Cerebellar nuclear complex (tissue), 1 donor: ENCODE results near the gene CDH4.

Experiments
- DNase-seq, 2 experiments: peaks; one replicate each; lab custom pipeline; 2025; lab: John Stamatoyannopoulos, UW

CDH4 gene

DNA sequence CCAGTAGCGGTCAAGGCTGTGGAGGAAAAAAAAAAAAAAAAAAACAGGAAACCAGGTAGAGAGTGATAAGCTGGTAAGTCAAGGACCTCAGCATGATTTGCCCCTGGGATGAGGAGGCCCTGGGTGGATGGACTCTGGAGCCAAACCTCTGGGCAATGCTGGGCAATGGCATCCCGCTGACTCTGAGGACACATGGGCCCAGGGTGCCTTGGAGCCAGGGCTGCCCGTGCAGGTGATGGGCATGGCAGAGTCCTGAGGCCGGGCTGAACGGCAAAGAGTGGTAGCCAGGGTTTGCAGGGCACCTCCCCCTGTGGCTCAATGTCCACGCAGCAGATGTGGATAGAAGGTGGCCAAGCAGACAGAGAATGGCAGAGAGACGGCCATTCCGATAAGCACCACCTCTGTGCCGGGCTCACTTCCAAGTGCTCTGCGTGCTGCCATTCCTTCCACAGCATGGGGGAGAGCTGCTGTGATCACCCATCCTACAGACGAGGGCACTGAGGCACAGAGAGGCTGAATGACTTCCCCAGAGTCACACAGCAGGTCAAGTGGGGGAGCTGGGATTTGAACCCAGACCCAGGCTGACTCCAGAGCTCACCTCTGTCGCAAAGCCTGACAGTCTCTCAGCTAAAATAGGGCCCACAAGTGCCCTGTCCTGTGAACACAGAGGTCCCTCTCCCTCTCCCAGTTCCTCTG is 353.9 kb downstream of the CDH4 start:
- no peak for DNase-seq

DNA sequence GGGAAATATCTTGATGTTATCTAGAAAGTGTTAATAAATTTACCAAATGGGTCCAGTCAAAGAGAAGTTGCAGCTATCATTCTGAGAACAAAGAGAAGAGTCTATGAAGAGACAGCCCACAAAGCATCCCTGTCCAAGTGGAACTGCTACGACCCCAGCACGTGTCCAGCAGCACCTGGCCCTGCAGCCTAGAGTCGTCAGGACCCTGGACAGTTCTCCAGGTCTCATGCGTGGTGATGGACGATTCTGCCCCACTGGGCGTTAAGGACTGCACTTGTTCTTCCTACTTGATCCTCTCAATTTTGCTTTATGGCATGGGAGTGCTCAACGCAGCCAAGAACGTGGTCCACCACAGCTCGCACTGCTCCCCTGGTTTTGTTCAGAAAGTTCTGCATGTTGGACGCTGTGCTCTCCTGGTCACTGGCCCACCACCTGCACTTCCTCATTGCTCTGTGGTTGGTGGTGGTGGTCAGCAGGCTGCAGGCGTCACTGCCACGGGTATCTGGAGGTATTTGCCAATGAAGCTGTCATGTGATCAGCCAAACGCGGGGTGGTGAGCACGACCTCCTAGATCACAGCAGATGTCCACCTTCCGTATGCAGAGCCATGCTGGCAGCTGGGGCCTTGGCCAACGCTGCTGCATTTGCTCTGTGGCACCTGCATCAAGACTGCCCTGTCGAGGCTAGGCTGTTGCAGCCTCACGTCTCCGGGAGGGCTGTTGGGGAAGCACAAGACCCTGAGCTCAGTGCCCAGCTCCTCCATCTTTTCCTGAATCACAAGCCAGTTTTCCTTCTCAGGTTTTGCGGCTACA is 356.4 kb downstream of the CDH4 start:
- no peak for DNase-seq

DNA sequence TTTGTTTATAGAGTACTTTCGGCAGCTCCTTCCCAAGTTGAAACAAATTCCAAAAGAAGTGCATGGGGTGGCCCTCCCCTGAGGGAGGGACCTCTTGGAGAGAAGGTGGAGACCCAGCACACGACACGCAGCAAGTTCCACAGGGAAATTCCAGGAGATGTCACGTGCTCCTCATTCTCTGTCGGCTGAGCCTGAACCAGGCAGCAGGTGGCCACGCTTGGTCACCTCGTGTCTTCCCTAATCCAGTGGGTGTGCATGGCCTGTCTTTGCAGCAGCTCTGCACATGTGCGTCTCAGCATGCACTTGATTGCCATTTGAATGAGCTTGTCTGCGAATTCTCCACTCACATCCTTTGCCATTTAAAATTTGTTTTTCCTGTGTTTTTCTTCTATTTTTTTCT is 357.4 kb downstream of the CDH4 start:
- DNase-seq: no peak

DNA sequence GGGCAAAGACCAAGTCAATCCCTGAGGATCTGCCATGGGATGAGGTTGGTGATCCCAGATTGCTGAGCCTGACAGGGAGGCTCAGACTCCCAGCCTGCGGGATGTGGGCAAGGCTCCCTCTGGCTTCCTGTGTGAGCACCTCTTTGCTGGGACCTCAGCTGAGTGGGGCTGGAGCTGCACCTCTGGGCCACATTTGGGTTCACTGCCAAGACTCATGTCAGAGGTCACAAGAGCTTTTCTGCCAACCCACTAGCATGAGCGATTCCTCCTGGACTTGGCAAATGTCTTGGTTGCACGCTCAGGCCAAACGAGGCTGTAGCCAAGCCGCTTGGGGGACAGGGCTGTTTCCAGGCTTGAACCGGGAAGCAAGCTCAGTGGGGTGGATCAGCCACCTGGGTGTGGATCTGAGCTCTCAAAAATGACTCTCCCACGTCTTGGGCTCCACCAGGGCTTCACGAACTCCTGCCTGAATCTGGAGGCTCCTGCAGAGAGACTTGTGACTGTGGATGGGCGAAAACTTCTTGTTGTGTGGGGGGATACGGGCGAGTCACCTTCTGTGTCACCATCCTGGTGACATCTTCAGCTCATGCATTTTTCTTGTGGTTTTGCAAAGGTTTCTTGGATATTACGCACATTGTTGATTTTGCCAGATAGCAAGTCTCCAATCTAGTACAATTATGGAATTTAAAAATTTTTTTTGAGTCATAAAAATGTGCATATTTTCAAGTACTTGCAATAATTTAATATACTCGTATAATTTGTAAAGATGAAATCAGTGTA is 359.5 kb downstream of the CDH4 start:
- no peak for DNase-seq

DNA sequence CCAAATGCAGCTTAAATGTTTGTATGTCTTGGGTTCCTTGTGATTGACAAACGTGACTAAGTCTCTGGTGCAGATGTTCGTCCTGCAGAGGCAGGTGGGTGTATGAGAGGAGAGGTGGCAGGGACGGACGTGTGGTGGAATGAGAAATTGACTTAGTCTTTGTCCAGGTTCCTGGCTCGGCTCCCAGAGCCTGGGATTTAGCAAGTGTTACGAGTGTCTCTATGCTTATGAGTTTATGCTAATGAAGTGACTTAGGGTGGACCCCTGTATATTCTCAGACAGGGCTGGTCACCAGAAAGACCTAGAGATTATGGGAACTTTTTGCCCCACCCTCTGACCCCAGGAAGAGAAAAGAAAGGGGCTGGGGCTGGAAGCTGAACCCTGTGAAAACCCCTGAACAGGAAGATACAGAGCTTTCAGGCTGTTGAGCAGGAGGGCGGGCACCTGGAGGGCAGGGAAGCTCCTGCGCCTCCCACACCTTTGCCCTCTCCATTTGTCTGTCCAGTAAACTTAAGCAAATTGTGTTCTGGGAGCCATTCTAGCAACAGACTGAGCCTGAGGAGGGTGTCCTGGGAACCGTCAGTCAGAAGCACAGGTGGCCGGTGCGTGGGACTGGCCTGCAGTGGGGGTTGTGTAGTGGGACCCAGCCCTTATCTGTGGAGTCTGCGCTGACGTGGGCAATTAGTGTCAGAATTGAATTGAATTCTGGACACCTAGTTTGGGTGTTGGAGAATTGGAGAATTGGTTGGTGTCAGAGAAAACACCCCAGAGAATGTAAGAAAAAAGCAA is 362.1 kb downstream of the CDH4 start:
- no peak for DNase-seq

DNA sequence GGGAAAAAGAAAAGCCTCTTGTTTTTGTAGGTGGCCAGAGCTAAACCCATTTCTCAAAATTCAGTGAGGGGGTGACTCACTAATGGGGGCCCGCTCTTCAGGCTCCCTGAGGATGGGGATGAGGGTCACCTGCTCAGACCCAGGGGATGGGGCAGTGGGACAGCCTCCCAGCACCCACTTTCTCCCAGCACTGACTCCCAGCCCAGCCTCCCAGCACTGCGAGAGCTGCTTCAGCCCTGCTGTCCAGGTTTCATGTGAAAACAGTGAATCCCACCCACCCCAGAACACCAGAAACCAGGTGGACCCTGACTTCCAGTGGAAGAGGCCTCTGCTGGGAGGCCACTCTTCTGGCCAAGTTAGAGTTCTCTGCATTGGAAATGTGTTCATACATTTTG is 362.6 kb downstream of the CDH4 start:
- no peak for DNase-seq

DNA sequence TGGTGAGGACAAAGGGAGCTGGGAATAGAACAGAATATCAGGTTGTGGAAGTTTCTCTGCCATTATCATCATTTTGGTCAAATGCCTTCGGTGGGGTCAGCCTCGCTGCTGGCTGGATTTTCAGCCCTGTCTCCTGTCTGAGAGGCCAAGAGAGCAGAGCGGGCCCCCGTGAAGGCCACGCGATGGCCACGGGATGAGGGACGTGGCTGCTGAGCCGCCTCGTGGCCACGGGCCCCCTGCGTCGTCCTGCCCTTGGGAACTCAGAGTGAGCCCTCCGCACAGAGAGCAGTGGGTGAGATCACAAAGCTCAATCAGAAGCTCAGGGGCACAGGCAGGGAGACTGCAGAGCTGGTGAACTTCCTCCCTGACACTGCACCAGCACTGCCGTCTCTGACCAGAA is 363.7 kb downstream of the CDH4 start:
- no peak for DNase-seq

DNA sequence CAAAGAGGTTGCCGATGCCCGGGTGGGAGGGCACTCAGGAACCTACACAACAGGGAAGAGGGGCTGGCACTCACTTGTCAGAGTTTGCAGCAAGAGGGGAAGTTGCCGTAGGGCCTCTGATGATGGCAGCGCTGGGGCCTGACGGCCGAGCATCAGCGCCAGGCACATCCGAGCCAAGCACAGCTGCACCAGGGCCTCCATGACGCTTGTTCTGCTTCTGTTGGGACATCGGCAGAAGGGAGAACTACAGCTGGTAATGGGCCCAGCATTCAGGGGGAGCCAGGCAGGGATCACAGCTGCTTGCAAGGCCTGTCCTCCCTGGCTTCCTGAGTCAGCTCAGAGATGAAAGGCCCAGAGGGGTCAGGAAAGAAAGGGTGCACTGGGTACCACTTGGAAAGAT is 367.7 kb downstream of the CDH4 start:
- no peak for DNase-seq

DNA sequence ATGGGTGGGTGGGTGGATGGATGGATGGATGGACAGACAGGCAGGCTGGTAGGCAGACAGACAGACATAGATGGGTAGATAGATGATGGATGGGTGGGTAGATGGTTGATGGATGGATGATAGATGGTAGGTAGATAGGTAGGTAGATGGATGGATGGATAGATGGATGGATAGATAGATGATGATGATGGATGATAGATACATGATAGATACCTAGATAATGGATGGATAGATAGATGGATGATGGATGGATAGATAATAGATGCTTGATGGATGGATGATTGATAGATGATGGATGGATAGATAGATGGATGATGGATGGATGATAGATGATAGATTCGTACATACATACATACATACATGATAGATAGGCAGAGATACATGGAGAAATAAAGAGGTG is 368.1 kb downstream of the CDH4 start:
- DNase-seq: no peak

DNA sequence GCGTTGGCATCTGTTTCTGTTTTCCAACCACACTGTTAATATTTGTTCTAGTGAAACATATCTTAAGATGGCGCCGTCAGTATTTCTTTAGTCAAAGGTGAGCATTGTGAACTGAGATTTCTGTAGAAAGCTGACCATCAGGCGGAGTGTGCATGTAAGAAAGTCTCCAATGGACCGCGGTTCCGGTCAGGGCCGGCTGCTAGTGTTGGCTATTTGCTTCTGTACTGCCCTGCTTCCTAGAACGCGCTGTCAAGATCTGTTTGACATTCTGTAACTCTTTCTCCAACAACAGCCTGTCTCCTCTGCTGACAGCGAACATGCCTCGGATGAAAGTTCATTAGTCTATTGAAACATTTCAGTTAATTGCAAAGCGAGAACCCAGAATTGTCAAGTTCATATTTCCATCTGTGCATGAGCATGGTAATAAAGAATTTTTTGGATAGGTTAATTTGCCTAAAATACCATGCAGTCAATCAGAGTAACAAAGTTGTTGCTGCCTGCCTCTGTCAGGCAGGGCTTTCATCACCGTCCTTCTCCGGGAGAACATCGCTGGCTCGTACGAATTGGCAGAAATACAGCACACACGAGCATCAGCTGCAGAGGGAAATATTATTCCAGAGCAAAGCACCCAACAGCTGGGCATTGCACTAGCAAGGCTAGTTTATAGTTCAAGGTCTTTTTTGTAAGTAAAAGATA is 369.1 kb downstream of the CDH4 start:
- DNase-seq: no peak

DNA sequence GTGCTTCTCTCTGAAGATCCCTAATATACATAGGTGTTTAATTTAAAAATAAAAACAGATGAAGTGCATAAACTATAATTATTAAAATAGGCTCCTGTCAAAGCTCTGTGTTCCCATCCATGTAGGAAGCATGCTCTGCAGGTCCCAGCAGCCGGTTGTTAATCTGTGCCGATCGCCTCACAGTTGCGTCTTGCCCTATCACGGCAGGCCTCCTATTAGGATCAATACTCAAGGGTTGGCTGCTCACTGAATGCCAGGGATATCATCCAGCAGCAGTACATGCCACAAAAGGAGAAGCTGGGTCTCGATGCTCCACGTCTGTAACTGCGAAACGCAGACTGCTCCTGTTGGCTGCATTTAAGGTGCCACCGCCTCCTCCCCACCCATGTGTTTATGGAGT is 369.8 kb downstream of the CDH4 start:
- DNase-seq: no peak

DNA sequence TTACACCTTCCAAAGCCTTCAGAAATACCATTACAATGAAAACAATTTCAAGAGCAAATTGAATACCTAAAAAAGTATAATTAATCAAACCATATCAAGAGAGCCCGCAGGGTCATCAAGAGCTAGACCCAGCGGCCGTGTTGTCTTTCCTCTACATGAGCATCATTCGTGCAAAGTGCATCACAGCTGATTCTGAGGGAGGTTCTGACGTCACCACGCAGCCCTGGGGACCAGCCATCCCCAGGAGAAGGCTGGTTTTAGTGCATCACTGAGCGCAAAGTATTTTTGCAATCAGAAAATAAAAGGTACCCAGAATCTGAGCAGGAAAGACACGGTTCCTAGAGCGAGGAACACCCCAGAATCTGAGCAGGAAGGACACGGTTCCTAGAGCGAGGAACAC is 371.4 kb downstream of the CDH4 start:
- no peak for DNase-seq

DNA sequence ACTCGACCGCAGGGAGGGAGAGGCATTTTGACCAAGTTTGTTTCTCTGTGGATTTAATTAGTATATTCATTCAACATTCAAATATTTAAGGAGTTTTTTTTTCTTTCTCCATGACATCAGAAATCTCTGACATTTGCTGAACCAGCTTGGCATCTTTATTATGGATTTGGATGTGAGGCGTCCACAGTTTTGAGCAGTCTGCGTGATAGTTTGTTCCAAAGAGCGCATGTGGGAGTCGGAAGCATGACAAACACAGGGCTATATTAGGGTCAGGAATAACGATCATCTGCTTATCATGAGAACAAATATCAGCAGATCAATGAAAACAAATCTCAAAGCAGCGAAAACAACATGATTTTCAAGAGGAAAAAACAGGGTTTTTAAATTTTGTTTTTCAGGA is 373.2 kb downstream of the CDH4 start:
- no peak for DNase-seq

DNA sequence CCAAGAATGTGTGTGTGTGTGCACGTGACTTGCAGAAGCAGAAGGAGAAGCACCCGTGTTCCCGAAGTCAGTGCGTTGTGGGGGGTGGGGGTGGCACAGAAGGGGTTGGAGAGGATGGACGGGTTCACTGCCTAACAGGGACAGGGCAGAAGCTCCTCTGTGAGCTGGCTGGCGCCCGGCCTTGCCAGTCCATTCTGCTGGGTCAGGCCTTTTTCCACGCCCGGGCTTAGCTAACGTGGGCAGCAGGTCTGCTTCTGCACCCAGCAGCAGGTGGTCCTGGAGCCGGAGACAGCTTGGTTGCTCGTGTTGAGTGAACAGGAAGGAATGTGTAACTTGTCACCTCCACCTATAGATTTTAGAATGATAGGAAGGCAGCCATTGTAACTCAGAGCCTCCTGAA is 374.4 kb downstream of the CDH4 start:
- DNase-seq: no peak

DNA sequence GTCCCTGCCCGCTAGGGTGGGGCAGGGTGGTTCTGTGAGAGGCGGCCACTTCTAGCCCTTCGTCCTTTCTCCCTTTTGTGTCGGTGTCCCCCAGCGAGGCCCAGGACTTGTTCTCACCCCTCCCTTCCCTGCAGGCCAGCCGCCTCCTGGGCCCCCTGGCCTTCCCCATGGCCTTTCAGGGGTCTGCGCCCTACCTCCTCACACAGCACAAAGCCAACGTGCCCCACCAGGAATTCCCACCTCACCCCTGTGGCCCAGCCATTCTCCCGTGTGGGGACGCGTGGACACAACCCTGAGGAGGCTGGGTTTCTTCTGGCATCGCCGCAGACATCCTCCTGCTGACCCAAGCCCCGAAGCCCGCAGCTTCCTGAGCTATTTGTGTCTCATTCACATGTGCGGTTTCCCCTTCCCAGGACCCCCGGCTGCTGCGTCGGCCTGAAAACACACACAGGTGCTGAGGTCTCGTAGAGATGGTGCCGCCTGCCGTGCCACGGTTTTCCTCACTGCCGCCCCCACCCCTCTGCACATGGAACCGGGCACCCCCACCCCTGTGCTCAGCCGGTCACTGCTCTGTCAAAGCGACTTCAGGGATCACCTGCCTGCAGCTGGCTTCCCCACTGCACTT is 375.8 kb downstream of the CDH4 start:
- no peak for DNase-seq

DNA sequence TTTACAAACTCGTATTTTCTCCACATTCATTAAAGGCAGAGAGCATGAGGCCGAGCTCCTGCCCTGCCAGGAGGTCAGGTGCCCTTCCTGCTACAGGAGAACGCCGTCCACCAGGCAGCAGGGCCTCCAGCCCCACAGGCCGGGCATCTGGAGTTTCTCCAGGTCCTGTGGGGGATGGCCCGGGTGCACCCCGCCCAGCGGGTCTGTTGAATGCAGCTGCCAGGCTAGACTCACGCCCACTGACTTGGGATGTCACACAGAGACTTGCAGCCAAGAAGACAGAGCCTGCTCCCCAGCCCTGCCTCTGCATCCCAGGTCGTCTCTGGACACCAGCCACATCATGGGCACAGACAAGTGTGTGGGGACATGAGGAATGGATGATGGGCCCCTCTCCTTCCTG is 376.4 kb downstream of the CDH4 start:
- DNase-seq: no peak

DNA sequence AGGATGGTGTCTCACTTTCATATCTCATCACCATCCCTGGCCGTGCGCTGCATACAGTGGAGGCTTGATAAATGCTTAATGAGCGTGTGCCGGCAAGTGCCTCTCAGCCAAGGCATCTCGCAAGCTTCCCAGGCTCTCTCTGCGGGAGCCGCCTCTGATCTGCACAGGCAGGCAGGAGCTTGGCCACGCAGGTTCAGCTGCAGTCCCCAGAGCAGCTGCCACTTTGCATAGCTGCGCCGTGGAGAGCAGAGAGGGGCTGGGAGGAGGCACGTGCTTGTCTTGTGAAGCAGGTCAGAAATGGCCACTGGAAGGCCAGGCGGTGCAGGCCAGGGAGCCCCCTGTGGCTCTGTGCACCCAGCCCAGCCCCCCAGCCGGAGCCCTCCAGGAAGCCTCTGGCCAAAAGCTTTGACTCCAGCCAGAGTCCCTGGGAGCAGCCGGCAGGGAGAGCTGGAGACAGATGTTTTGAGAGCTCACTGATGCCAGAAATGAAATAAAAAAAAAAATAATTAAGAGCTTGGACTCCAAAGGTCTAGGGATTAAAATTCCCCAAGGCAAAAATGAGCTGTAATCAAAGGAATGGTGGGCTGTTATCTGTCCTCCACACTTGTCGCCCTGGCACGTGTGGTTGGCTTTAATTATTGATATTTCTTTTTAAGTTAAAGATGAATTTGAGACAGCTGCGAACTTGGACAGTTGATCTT is 377.0 kb downstream of the CDH4 start:
- no peak for DNase-seq

DNA sequence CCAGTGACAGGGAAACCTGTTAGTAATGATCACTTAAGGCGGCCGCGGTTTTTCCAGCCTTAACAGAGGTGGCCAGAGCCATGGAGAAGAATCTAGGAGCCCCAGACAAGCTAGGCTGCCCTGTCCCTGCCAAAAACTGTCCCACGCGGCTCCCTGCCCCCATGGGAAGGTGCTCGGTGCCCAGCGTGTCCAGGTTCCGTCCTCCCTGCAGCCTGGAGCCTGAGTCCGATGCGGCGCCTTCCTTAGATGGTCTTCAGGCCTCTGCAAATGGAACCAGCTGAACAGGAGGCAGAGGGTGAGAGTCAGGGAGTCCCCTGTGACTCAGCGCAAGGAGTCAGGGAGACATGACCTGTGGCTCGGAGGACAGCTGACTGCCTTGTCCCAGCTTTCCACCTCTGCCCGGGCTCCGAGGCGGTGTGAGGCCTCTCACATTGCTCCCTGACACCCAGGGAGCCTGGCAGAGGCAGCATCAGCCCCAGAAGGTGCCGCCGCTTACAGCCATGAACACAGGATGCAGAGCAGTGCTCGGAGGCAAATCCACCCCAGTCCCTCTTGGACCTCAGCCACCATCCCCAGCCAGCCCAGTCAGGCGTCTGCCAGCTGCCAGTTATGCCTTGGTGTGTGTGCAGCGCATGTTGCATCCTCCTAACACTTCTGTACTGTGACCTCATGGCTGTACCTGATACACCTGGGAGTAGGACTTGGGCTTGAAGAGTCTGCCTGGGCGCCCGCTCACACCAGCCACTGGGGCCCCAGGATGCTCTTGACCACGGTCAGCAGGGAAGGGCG is 377.7 kb downstream of the CDH4 start:
- DNase-seq: no peak

DNA sequence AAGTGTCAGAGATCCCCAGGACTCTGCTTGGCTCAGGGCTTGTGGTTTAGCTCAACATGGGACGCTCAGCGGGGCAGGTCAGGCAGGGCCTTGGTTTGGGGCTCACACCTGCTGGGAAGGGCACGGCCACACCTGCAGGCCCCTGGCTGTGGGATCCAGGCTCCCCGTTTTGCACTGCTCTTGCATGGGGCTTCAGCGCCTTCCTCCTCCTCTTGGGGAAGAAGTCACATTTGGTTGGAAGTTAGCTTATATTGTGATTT is 378.3 kb downstream of the CDH4 start:
- DNase-seq: no peak

DNA sequence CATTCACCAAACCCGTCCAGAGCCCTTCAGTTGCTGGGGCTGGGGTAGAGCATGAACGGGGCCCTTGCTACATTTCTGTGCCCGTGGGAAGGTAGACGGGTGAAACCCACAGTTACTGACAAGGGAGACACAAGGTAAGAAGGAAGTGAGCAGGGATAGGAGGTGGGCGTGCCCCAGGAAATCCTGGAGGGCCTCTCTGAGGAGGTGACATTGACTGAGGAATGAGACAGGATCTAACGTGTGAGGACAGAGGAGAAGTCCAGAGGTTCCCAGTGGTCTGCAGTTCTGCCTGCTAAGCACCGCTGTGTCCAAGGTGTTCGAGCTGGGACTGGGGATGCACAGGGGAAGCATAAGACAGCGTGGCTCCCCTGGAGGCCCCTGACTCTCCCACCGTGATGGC is 378.8 kb downstream of the CDH4 start:
- DNase-seq: no peak
